NCI-H510A treated with DMSO at 0.1 percent for 48 hours (cell line): ENCODE measurements around the gene CNTN5.

Source experiments
- DNase-seq: peaks from one replicate; lab custom pipeline; 2025; lab: John Stamatoyannopoulos, UW

The CNTN5 gene

GRCh38 chr11:99934008-99934407 is 913.3 kb downstream of the CNTN5 start:
- no peak for DNase-seq

GRCh38 chr11:99937330-99937729 is 916.6 kb downstream of the CNTN5 start:
- no peak for DNase-seq

GRCh38 chr11:99952816-99953215 is 932.1 kb downstream of the CNTN5 start:
- no peak for DNase-seq

GRCh38 chr11:99960536-99960935 is 939.8 kb downstream of the CNTN5 start:
- DNase-seq = no peak

- DNase-seq = no peak
Measured at GRCh38 chr11:99968336-99968735, 947.6 kb downstream of the CNTN5 start.

GRCh38 chr11:99973993-99974392 is 953.2 kb downstream of the CNTN5 start:
- DNase-seq = no peak

- no peak for DNase-seq
Measured at GRCh38 chr11:99979042-99979441, 958.3 kb downstream of the CNTN5 start.

- DNase-seq = no peak
Measured at GRCh38 chr11:99987821-99988470, 967.2 kb downstream of the CNTN5 start.

- no peak for DNase-seq
Measured at GRCh38 chr11:99988471-99988837, 967.7 kb downstream of the CNTN5 start.

- no peak for DNase-seq
Measured at GRCh38 chr11:100003985-100004384, 983.2 kb downstream of the CNTN5 start.

GRCh38 chr11:100004541-100004940 is 983.8 kb downstream of the CNTN5 start:
- DNase-seq = no peak

- no peak for DNase-seq
Measured at GRCh38 chr11:100008417-100008816, 987.7 kb downstream of the CNTN5 start.

- no peak for DNase-seq
Measured at GRCh38 chr11:100009728-100010127, 989.0 kb downstream of the CNTN5 start.

- DNase-seq = no peak
Measured at GRCh38 chr11:100010393-100010792, 989.6 kb downstream of the CNTN5 start.

GRCh38 chr11:100011697-100012096 is 990.9 kb downstream of the CNTN5 start:
- DNase-seq = no peak

GRCh38 chr11:100013011-100013410 is 992.3 kb downstream of the CNTN5 start:
- no peak for DNase-seq

- no peak for DNase-seq
Measured at GRCh38 chr11:100031973-100032372, 1011.2 kb downstream of the CNTN5 start.

GRCh38 chr11:100061006-100061405 is 1040.3 kb downstream of the CNTN5 start:
- no peak for DNase-seq

- DNase-seq = no peak
Measured at GRCh38 chr11:100066399-100066798, 1045.7 kb downstream of the CNTN5 start.

- DNase-seq = no peak
Measured at GRCh38 chr11:100068116-100068515, 1047.4 kb downstream of the CNTN5 start.

GRCh38 chr11:100072131-100072530 is 1051.4 kb downstream of the CNTN5 start:
- no peak for DNase-seq

- DNase-seq = no peak
Measured at GRCh38 chr11:100080381-100080780, 1059.6 kb downstream of the CNTN5 start.

- no peak for DNase-seq
Measured at GRCh38 chr11:100080821-100081220, 1060.1 kb downstream of the CNTN5 start.

- no peak for DNase-seq
Measured at GRCh38 chr11:100093698-100094097, 1072.9 kb downstream of the CNTN5 start.
